Neural cell (in vitro differentiated cells): ENCODE data around the gene NME3.

Source experiments
- EP300 ChIP-seq: fragments of 450-650 bp; conservative IDR thresholded peaks from 2 replicates; pipeline ENCODE4 v1.6.1; 2014; ENCODE audit warnings: antibody characterized with exemption, mild to moderate bottlenecking, moderate library complexity; ENCODE audit not compliant: poor library complexity, severe bottlenecking
- EZH2 ChIP-seq: fragments of 200-600, 300-800 bp; shearing (Covaris generic), sonication (generic); IDR thresholded peaks from 2 replicates; pipeline ENCODE4 v1.6.1; 2014; ENCODE audit warnings: antibody characterized with exemption, low read length, borderline replicate concordance, mild to moderate bottlenecking; ENCODE audit not compliant: insufficient read depth, poor library complexity, severe bottlenecking
- MXI1 ChIP-seq: fragments of 450-650 bp; conservative IDR thresholded peaks from 2 replicates; pipeline ENCODE4 v1.6.1; 2014; ENCODE audit warnings: antibody characterized with exemption, mild to moderate bottlenecking; ENCODE audit not compliant: poor library complexity, severe bottlenecking
- POLR2AphosphoS5 ChIP-seq: IDR thresholded peaks from 2 replicates; pipeline ENCODE4 v1.6.1; 2012
- SMC3 ChIP-seq: fragments of 450-650 bp; conservative IDR thresholded peaks from 2 replicates; pipeline ENCODE4 v1.6.1; 2014; ENCODE audit warnings: antibody characterized with exemption, mild to moderate bottlenecking, moderate library complexity; ENCODE audit not compliant: poor library complexity
- TAF1 ChIP-seq: IDR thresholded peaks from 2 replicates; pipeline ENCODE4 v1.6.1; 2012; ENCODE audit warnings: low read depth
- TF ChIP-seq, protein P1 (sequence below): fragments of 450-650 bp; IDR thresholded peaks from 2 replicates; pipeline ENCODE4 v1.5.1; 2014; ENCODE audit warnings: antibody characterized with exemption, mild to moderate bottlenecking, moderate library complexity; ENCODE audit not compliant: poor library complexity, severe bottlenecking
- TF ChIP-seq, protein P2 (sequence below): IDR thresholded peaks from 2 replicates; pipeline ENCODE4 v1.6.1; 2012; ENCODE audit warnings: borderline replicate concordance

- TF ChIP-seq, protein P1, sequence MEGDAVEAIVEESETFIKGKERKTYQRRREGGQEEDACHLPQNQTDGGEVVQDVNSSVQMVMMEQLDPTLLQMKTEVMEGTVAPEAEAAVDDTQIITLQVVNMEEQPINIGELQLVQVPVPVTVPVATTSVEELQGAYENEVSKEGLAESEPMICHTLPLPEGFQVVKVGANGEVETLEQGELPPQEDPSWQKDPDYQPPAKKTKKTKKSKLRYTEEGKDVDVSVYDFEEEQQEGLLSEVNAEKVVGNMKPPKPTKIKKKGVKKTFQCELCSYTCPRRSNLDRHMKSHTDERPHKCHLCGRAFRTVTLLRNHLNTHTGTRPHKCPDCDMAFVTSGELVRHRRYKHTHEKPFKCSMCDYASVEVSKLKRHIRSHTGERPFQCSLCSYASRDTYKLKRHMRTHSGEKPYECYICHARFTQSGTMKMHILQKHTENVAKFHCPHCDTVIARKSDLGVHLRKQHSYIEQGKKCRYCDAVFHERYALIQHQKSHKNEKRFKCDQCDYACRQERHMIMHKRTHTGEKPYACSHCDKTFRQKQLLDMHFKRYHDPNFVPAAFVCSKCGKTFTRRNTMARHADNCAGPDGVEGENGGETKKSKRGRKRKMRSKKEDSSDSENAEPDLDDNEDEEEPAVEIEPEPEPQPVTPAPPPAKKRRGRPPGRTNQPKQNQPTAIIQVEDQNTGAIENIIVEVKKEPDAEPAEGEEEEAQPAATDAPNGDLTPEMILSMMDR, result no peak
- TF ChIP-seq TAF1, result no peak
- TF ChIP-seq EZH2, result no peak
- TF ChIP-seq, protein P2, sequence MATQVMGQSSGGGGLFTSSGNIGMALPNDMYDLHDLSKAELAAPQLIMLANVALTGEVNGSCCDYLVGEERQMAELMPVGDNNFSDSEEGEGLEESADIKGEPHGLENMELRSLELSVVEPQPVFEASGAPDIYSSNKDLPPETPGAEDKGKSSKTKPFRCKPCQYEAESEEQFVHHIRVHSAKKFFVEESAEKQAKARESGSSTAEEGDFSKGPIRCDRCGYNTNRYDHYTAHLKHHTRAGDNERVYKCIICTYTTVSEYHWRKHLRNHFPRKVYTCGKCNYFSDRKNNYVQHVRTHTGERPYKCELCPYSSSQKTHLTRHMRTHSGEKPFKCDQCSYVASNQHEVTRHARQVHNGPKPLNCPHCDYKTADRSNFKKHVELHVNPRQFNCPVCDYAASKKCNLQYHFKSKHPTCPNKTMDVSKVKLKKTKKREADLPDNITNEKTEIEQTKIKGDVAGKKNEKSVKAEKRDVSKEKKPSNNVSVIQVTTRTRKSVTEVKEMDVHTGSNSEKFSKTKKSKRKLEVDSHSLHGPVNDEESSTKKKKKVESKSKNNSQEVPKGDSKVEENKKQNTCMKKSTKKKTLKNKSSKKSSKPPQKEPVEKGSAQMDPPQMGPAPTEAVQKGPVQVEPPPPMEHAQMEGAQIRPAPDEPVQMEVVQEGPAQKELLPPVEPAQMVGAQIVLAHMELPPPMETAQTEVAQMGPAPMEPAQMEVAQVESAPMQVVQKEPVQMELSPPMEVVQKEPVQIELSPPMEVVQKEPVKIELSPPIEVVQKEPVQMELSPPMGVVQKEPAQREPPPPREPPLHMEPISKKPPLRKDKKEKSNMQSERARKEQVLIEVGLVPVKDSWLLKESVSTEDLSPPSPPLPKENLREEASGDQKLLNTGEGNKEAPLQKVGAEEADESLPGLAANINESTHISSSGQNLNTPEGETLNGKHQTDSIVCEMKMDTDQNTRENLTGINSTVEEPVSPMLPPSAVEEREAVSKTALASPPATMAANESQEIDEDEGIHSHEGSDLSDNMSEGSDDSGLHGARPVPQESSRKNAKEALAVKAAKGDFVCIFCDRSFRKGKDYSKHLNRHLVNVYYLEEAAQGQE, result no peak
- no peak for TF ChIP-seq POLR2AphosphoS5
- no peak for TF ChIP-seq SMC3
- no peak for TF ChIP-seq MXI1
- no peak for TF ChIP-seq EP300
Measured at GRCh38 chr16:1745900-1746692, 25.2 kb downstream of the NME3 start.
